GM19240 (cell line): ENCODE data around the gene C12orf75.
"Not testable (repeated sequence)": the region's sequence is repeated elsewhere in the genome, so short reads cannot be mapped to it uniquely, and the experiment has no call there.

Source experiments
- DNase-seq: peaks from one replicate; pipeline ENCODE4 v3.0.0; 2011; ENCODE audit warnings: low spot score; ENCODE audit not compliant: insufficient read length

Gene C12orf75

DNA sequence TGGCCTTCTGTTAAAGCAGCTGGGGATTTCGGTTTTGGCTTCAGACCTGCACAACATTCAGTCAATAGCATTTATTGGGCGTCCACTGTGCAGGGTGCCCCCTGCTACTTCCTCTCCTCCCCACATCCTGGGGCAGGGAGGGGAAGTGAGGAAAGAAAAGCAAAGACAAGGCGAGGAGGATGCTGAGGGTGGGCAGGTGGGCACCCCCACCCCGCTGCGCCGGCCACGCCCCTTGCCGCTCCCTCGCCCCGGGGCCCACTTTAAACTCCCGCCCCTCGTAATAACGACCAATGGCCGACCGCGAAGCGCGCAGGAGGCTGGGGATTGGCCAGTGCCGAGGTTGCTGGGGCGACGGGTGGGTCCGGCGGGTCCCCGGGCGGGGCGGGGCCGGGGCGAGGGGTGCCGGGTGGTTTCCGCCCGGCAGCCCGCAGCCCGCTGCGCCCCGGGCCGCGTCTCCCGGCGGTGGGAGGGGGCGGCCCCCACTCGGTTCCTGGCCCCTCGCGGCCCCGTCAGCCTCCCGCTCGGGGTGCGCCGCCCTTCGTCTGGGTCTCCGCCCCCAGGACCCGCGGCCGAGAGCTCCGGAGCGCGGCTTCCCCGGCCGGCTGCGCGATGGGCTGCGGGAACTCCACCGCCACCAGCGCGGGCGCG lies at the start of gene C12orf75:
Gene C12orf75 (plus strand): TSS at position 409 of the 648 bp plus-strand sequence. CDS start 201 bp downstream, at position 610.
- peak; percentile 69 for DNase-seq

DNA sequence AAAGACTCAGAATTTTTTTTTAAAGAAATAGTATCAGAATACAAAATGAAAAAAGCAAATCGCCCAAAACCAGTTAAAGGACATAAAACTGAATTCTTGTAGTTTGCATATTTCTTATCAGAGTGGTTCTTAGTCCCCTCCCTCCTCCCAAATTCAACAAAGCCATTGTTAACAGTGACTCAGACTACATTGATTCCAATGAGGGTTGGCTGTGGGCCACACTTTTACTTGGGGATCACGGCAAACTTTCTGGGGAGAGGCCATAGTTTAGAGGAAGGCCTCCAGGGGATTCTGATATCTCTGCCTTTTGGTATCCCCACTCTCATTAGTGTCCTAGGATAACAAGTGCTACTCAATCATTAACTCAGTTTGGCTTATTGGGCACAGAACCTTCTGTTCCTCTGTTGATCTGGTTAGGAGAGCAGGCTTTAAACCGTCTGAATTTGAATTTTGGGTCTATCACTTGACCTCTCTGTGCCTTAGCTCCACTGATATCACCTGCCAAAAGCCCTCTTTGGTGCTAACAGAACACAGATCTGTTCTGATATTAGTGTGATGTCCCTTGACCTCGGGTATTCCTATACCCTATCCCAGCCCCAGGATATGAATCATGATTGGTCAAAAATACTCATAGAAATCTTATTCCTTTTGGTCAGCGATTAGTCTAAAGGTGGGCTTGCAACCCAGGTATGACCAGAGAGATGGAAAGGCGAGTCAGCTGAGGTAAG lies 49.4 kb upstream of the C12orf75 start:
- DNase-seq = no peak

- DNase-seq = no peak
Measured at GRCh38 chr12:105281694-105282049, 48.8 kb upstream of the C12orf75 start.

DNA sequence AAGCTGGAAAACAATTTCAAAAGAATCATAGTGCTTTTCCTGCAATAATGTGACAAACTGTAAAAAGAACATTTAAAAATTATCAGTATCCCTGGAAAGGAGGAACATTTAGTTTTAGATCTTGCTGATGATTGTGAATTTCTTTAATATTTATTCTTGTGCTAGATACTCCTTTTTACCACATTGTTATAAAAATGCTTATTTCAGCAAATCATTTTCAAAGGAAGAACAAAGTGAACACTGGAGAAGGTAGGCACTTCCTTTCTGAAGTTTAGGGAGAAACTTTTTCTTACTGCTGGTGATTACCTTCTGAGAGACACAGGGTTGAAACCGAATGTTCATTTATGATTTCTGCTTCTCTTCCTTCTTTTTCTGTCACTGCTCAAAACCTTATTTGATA lies 45.1 kb upstream of the C12orf75 start:
- no peak for DNase-seq

GRCh38 chr12:105287408-105287807 lies 43.1 kb upstream of the C12orf75 start:
- DNase-seq = no peak

DNA sequence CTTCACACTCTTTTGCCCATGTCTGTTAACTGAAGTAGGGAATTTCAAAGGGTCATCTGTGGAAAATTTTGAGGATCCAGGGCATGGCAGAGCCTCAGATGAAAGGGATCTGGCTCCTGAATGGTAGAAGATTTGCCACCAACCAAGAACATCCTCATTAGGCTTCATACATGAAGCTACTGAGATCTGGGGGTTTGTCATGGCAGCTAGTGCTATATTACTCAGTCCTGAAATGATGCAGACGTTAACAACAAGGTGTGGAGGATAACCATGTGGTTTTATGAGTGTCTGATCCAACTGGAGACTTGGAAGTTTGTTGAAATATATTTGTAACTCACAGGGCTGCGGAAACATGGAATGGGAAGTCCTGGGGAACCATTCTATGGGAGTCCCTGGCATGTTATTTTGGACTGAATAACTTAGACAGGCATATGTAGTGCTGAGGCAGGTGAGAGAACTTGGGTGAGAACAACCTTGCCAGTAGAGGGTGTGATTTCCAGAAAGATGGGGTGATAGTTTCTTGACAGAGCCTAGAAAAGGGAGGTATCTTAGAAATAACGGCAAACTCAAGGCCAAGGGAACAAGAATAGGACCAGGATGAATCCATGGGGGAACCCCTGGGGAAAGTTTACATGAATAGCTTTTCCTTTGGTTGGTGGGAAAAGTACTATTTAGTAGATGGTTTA lies 42.0 kb upstream of the C12orf75 start:
- DNase-seq = no peak

GRCh38 chr12:105289114-105289904 lies 41.2 kb upstream of the C12orf75 start:
- no peak for DNase-seq

DNA sequence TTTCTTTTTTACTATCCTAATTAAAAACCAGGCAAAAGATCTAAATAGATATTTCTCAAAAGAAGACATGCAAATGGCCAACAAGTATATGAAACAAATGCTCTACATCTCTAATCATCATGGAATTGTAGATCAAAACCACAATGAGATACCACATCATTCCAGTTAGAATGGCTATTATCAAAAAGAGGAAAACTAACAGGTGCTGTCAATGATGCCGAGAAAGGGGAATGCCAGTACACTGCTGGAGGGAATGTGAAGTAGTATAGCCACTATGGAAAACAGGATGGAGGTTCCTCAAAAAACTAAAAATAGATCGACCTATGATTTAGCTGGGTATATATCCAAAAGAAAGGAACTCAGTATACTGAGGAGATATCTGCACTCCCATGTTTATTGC lies 39.0 kb upstream of the C12orf75 start:
- DNase-seq = no peak

DNA sequence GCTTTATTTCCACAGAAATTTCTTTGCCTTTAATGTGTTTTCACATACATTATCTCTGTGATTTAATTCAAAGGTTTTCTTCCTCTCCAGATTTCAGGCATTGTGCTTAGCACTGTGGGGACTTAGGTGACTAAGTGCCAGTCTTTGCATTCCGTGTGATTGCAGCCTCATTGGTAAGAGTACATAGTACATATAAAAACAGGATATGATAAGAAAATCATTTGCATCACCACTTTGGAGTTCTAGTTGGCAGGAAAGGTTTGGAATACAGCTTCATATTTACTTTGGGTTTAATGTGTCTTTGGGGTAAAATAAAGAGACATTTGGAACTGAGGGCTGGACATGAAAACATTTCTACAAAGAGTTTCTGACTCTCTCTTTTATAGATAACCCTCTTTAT lies 37.8 kb upstream of the C12orf75 start:
- no peak for DNase-seq

GRCh38 chr12:105293187-105293586 lies 37.3 kb upstream of the C12orf75 start:
- no peak for DNase-seq

GRCh38 chr12:105294161-105294560 lies 36.3 kb upstream of the C12orf75 start:
- DNase-seq = no peak

DNA sequence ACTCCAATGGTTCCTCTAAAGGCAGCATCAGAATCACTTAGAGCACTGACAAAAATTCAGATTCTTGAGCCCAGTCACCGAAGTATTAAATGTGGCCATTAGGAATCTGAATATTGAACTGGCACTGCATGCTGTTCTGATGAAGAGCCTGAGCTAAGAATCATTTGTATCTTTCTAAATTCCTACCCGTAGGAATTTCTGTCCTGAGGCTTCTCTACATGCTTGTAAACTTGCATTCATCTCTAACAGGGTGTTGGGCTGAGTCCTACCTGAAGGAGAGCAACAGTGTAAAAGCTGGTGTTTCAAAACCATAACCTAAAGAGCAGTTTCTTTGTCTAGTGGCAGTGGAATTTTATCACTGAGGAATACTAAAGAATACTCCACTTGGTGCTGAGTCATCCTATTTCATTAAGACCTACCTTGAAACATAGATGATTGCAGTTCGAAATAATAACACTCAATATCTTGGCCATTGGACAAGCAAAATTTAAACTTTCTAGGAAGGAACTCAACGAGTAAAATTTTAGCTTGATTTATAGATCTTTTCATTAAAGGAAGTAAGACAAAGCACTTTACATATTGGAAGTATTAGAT lies 35.5 kb upstream of the C12orf75 start:
- no peak for DNase-seq

DNA sequence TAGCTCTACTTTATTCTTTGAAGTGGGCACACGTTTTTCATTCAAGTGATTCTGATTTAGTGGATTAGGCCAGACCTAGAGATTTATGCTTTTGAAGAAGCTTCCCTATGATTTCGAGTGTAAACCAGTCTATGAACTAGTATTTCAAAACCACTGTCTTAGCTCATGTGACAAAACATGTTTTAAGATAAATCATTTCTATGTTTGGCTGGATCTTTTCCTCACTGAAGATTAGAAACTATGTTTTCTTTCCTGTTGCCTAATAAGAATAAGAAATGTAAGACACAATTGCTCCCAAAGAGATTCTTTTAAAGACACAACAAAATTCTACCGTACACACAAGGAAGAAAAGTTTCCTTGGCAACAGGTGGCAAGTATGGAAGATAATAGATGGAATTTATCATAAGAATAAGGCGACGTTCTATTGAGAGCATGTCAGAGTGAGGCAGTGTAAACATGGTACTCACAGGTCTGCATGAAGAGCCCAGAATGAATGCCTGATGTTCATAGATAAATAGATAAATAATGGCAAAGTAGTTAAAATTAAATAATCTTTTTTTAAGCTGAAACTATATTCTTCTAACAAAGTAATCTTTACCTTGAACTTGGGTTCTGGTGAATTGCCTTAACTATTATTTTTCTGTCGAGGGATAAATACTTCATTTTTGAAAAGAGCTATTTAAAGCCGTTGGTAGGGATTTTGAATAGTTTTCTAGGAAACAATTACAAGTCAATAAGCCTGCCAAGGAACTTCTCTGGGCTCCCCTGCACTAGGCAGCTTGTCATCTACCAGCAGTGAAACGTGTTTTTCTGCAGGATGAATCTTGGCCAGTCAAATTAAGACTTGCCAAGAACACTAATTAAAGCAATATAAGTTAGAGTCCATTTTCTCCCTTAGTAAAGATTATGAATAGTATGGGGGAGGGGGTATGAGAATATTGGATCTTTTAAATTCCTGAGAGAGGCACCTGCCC lies 34.1 kb upstream of the C12orf75 start:
- no peak for DNase-seq

DNA sequence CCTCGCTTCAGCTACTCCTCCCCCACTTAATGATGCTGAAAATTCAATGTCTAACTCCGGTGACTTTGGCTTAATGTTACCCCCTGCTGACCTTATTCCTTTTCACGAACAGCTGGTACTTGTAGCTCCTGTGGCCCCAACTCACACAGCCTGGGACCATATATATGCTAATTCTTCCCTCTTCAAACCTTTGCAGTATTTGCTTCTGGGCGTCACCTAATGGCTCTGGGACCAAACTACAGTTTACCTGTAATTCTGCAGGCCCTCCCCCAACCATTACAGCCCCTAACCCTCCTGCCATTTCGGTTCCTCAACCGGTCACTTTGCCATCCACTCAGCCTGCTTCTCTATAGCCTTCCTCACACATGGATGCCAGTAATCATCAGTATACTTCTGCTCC lies 29.6 kb upstream of the C12orf75 start:
- DNase-seq = no peak

- no peak for DNase-seq
Measured at GRCh38 chr12:105301696-105302095, 28.8 kb upstream of the C12orf75 start.

GRCh38 chr12:105302986-105303385 lies 27.5 kb upstream of the C12orf75 start:
- DNase-seq = not testable (repeated sequence)

DNA sequence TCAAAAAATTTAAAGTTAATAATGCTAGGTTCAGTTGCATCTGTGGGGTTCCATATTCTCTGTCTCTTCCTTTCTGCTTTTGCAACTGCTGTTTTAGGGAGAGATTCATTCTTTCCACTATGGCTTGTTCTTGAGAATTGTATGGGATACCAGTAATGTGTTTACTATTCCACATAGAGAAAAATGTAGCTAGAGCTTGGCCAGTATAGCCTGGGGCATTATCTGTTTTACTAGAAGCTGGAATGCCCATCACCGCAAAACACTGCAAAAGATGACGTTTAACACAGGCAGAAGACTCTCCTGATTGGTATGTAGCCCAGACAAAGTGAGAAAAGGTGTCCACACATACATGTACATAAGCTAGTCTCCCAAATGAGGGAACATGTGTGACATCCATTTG lies 25.9 kb upstream of the C12orf75 start:
- not testable (repeated sequence) for DNase-seq

GRCh38 chr12:105307601-105308314 lies 22.7 kb upstream of the C12orf75 start:
- DNase-seq = not testable (repeated sequence)

DNA sequence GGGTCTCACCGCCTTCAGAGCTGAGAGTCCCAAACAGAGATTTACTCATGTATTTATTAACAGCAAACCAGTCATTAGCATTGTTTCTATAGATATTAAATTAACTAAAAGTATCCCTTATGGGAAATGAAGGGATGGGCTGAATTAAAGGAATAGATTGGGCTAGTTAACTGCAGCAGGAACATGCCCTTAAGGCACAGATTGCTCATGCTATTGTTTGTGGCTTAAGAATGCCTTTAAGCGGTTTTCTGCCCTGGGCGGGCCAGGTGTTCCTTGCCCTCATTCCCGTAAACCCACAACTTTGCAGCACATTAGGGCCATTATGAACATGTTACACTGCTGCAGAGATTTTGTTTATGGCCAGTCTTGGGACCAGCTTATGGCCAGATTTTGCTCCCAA lies 21.7 kb upstream of the C12orf75 start:
- not testable (repeated sequence) for DNase-seq
